Measurements from ENCODE around the gene SCGB1A1.

DNA sequence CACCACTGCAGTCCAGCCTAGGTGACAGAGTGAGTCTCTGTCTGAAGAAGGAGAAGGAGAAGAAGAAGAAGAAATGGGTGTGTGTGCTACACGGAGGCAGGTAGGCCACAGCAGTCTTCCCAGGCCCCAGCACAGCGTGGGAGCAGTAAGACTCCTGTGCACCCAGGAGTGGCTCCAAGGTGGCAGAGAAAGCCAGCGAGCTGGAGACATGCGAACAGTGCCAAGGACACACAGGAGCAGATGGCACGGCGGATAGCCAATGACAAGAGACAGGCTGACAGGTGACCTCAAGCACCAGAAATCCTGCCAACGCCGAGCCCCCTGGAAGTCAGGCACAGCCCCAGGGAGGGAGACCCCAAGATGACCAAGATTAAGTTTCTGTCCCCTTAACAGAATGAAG lies 9.0 kb upstream of the SCGB1A1 start:
- TF ChIP-seq CTCF (IDR thresholded peaks at IDR 0.05) = no peak
- TF ChIP-seq ZFX (IDR thresholded peaks at IDR 0.05; ENCODE audit: borderline replicate concordance) = no peak
